Spleen (tissue), 7 donors: ENCODE results near the gene ATP5F1E.

Source experiments
- CTCF ChIP-seq, 11 experiments: fragments of 200-600 bp in 7 of 11; fragments of 450-650 bp in 4 of 11; sonication (generic) in 4 of 11; IDR thresholded peaks in 8 of 11; conservative IDR thresholded peaks in 3 of 11; 1 replicate in 7 of 11; 2 replicates in 4 of 11; pipeline versions ENCODE4 v1.4.0 to v1.8.0; 2016 to 2021; ENCODE audit warnings: antibody characterized with exemption in 11 of 11, inconsistent platforms in 4 of 11, mild to moderate bottlenecking in 1 of 11
- POLR2A ChIP-seq, 3 donors: fragments of 450-650 bp; IDR thresholded peaks; one replicate each; pipeline ENCODE4 v1.5.1; 2017; ENCODE audit warnings: antibody characterized with exemption in 3 of 3, mild to moderate bottlenecking in 1 of 3
- donor health status: DM: no; HTN: no; CAD: no; lungs with moderate emphysema.
- donor health status: DM: no; HTN: no; CAD: no.
- donor health status: DM: no; HTN: no; CAD: no.

- TF ChIP-seq CTCF (IDR thresholded peaks at IDR 0.05 in 8 of 11, conservative IDR thresholded peaks at IDR 0.05 in 3 of 11) (no peak), POLR2A (IDR thresholded peaks at IDR 0.05) (no peak)
Measured at GRCh38 chr20:59030911-59031563, 1.1 kb downstream of the ATP5F1E start.
